ENCODE data around the gene FAM187B. TPM values are rescaled to one million over a fixed set of nuclear protein-coding genes. Genes with fewer than 3 reads are reported as not detected.

FAM187B gene
- total RNA-seq, 1 donor from 2014 or later: not detected

GRCh38 chr19:35195830-35196229 is 32.7 kb downstream of the FAM187B start:
- H3K36me3 ChIP-seq (ENCODE audit: insufficient read depth, low read length): no peaks in the 10 kb centered on the region
- no peaks in the 10 kb centered on the region for H4K20me1 ChIP-seq (ENCODE audit: insufficient read depth, low read length)
- Mint-ChIP-seq H3K9me3 (ENCODE audit: unreplicated experiment) (no peaks in the 10 kb centered on the region), H3K4me3 (ENCODE audit: unreplicated experiment) (no peak overlapping the region), H3K27me3 (ENCODE audit: low read depth, unreplicated experiment) (peaks cover 9% of the 10 kb centered on the region), H3K36me3 (ENCODE audit: low read depth, unreplicated experiment) (no peaks in the 10 kb centered on the region), H3K27ac (ENCODE audit: unreplicated experiment) (no peak overlapping the region), H3K4me1 (ENCODE audit: low read depth, unreplicated experiment) (no peaks in the 10 kb centered on the region)
- FAIRE-seq: no peak
- H3K9ac ChIP-seq (ENCODE audit: low read length): no peak overlapping the region
- no peaks in the 10 kb centered on the region for H3K79me2 ChIP-seq (ENCODE audit: insufficient read depth, low read length)
- H3K9me3 ChIP-seq (ENCODE audit: insufficient read depth, low read depth, low read length): no peaks in the 10 kb centered on the region
- DNase-seq (ENCODE audit: low read depth): no peak
- H3K27me3 ChIP-seq (ENCODE audit: insufficient read depth, low read length): peaks cover 2% of the 10 kb centered on the region
- H2AFZ ChIP-seq (ENCODE audit: low read depth, low read length): no peak overlapping the region
- no peaks in the 10 kb centered on the region for H3K4me1 ChIP-seq (ENCODE audit: insufficient read depth, low read length)
- no peak overlapping the region for H3K4me2 ChIP-seq (ENCODE audit: low read length)
- H3K4me3 ChIP-seq (ENCODE audit: insufficient read depth, low read depth, low read length): no peak overlapping the region
- H3K27ac ChIP-seq (ENCODE audit: low read depth, low read length): no peak overlapping the region
- TF ChIP-seq, protein P1, sequence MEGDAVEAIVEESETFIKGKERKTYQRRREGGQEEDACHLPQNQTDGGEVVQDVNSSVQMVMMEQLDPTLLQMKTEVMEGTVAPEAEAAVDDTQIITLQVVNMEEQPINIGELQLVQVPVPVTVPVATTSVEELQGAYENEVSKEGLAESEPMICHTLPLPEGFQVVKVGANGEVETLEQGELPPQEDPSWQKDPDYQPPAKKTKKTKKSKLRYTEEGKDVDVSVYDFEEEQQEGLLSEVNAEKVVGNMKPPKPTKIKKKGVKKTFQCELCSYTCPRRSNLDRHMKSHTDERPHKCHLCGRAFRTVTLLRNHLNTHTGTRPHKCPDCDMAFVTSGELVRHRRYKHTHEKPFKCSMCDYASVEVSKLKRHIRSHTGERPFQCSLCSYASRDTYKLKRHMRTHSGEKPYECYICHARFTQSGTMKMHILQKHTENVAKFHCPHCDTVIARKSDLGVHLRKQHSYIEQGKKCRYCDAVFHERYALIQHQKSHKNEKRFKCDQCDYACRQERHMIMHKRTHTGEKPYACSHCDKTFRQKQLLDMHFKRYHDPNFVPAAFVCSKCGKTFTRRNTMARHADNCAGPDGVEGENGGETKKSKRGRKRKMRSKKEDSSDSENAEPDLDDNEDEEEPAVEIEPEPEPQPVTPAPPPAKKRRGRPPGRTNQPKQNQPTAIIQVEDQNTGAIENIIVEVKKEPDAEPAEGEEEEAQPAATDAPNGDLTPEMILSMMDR (IDR thresholded peaks at IDR 0.05; ENCODE audit: insufficient read depth, low read depth, low read length): no peak
- TF ChIP-seq EZH2 (IDR thresholded peaks at IDR 0.05; ENCODE audit: insufficient read depth, low read length): no peak

GRCh38 chr19:35194012-35194984 is 34.2 kb downstream of the FAM187B start:
- no peak for FAIRE-seq
- no peak overlapping the region for H2AFZ ChIP-seq (ENCODE audit: low read depth, low read length)

More at GRCh38 chr19:35194012-35194984, 34.2 kb downstream of the FAM187B start:
- Histone ChIP-seq H3K27me3 (ENCODE audit: insufficient read depth, low read length) (no peaks in the 10 kb centered on the region), H3K9ac (ENCODE audit: low read length) (no peak overlapping the region), H3K79me2 (ENCODE audit: insufficient read depth, low read length) (no peaks in the 10 kb centered on the region), H3K4me3 (ENCODE audit: insufficient read depth, low read depth, low read length) (no peak overlapping the region), H4K20me1 (ENCODE audit: insufficient read depth, low read length) (no peaks in the 10 kb centered on the region), H3K4me1 (ENCODE audit: insufficient read depth, low read length) (no peaks in the 10 kb centered on the region), H3K27ac (ENCODE audit: low read depth, low read length) (no peak overlapping the region), H3K9me3 (ENCODE audit: insufficient read depth, low read depth, low read length) (no peaks in the 10 kb centered on the region), H3K4me2 (ENCODE audit: low read length) (no peak overlapping the region), H3K36me3 (ENCODE audit: insufficient read depth, low read length) (no peaks in the 10 kb centered on the region)
- TF ChIP-seq EZH2 (IDR thresholded peaks at IDR 0.05; ENCODE audit: insufficient read depth, low read length): no peak
- TF ChIP-seq, protein P1 (IDR thresholded peaks at IDR 0.05; ENCODE audit: insufficient read depth, low read depth, low read length): no peak
- no peak overlapping the region for H3K4me3 Mint-ChIP-seq (ENCODE audit: unreplicated experiment)
- peaks cover 4% of the 10 kb centered on the region for H3K27me3 Mint-ChIP-seq (ENCODE audit: low read depth, unreplicated experiment)
- DNase-seq (ENCODE audit: low read depth): no peak
- no peaks in the 10 kb centered on the region for H3K9me3 Mint-ChIP-seq (ENCODE audit: unreplicated experiment)
- H3K36me3 Mint-ChIP-seq (ENCODE audit: low read depth, unreplicated experiment): no peaks in the 10 kb centered on the region
- H3K4me1 Mint-ChIP-seq (ENCODE audit: low read depth, unreplicated experiment): no peaks in the 10 kb centered on the region
- no peak overlapping the region for H3K27ac Mint-ChIP-seq (ENCODE audit: unreplicated experiment)

All from astrocyte (in vitro differentiated cells and primary cell).